ENCODE data around the gene ENO3.
"Not testable (repeated sequence)": the region's sequence is repeated elsewhere in the genome, so short reads cannot be mapped to it uniquely, and the experiment has no call there.

DNA sequence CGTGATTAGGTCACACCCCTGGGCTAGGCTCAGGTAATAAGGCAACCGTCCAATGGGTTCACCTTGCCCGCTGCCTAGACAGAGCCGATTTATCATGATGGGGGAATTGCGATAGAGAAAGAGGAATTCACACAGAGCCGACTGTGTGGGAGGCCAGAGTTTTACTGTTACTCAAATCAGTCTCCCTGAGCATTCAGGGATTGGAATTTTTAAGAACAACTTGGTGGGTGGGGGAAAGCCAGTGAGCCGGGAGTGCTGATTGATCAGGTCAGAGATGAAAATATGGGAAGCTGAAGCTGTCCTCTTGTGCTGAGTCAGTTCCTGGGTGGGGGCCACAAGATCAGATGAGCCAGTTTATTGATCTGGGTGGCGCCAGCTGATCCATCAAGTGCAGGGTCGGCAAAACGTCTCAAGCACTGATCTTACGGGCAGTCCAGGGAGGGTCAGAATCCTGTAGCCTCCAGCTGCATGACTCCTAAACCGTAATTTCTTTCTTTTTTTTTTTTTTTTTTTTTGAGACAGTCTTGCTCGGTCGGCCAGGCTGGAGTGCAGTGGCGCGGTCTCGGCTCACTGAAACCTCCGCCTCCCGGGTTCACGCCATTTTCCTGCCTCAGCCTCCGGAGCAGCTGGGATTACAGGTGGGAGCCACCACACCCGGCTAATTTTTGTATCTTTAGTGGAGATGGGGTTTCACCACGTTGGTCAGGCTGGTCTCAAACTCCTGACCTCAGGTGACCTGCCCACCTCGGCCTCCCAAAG, 24.2 kb upstream of the ENO3 start:
- TF ChIP-seq CTCF (IDR thresholded peaks at IDR 0.05; ENCODE audit: extremely low read depth in 1 of 2, insufficient read depth in 1 of 2, low read depth in 1 of 2, low read length in 2 of 2); FOS (IDR thresholded peaks at IDR 0.05; ENCODE audit: borderline replicate concordance, insufficient read depth, low read length); POLR2A (IDR thresholded peaks at IDR 0.05; ENCODE audit: low read depth, low read length): not testable (repeated sequence)

All from endothelial cell of umbilical vein (primary cell).